GM23338 (cell line): ENCODE data around the gene PHAX. TPM values are rescaled to one million over a fixed set of nuclear protein-coding genes. Genes with fewer than 3 reads are reported as not detected.

Experiments
- ATAC-seq: fragments of 200-7000 bp; cut with Tn5 transposase; 3 replicates; pipeline ENCODE4 v1.9.1; 2020
- DNase-seq: peaks from one replicate; pipeline ENCODE4 v3.0.0-alpha.2; 2015; ENCODE audit warnings: low spot score
- H2AFZ ChIP-seq: fragments of 200-600 bp; sonication (generic); 2 replicates; pipeline ENCODE4 v1.8.0; 2016; ENCODE audit warnings: antibody characterized with exemption, mild to moderate bottlenecking, moderate library complexity
- H3F3A ChIP-seq: fragments of 200-600 bp; sonication (generic); replicated peaks from 2 replicates; pipeline ENCODE4 v1.8.0; 2017; ENCODE audit warnings: antibody characterized with exemption, mixed run types, low read depth
- H3K27ac ChIP-seq: fragments of 200-600 bp; sonication (generic); 2 replicates; pipeline ENCODE4 v1.6.1; 2016; ENCODE audit warnings: low read depth
- H3K27me3 ChIP-seq: fragments of 200-600 bp; sonication (generic); 2 replicates; pipeline ENCODE4 v1.8.0; 2016; ENCODE audit warnings: mild to moderate bottlenecking, mixed run types, moderate library complexity; ENCODE audit not compliant: insufficient read depth
- H3K36me3 ChIP-seq: fragments of 200-600 bp; sonication (generic); 2 replicates; pipeline ENCODE4 v1.8.0; 2016; ENCODE audit warnings: mild to moderate bottlenecking; ENCODE audit not compliant: insufficient read depth
- H3K4me1 ChIP-seq: fragments of 200-600 bp; sonication (generic); 2 replicates; pipeline ENCODE4 v1.8.0; 2016; ENCODE audit warnings: mild to moderate bottlenecking, moderate library complexity; ENCODE audit not compliant: insufficient read depth
- H3K4me2 ChIP-seq: fragments of 200-600 bp; sonication (generic); 2 replicates; pipeline ENCODE4 v1.7.1; 2017; ENCODE audit warnings: mixed run types
- H3K4me3 ChIP-seq: fragments of 200-600 bp; sonication (generic); 2 replicates; pipeline ENCODE4 v1.6.1; 2016; ENCODE audit warnings: mixed run types
- H3K79me2 ChIP-seq: fragments of 200-600 bp; sonication (generic); replicated peaks from 2 replicates; pipeline ENCODE4 v1.8.0; 2017; ENCODE audit warnings: mild to moderate bottlenecking; ENCODE audit not compliant: insufficient read depth
- H3K9me2 ChIP-seq: fragments of 200-600 bp; sonication (generic); 2 replicates; pipeline ENCODE4 v1.8.0; 2017; ENCODE audit not compliant: insufficient read depth
- H4K20me1 ChIP-seq: fragments of 200-600 bp; sonication (generic); replicated peaks from 2 replicates; pipeline ENCODE4 v1.8.0; 2017; ENCODE audit warnings: mild to moderate bottlenecking; ENCODE audit not compliant: insufficient read depth
- H3K27ac Mint-ChIP-seq: 2 replicates; pipeline ENCODE4 v1.8.0; 2020; ENCODE audit warnings: inconsistent platforms, mild to moderate bottlenecking, moderate library complexity, mixed read lengths
- H3K27me3 Mint-ChIP-seq: 3 replicates; pipeline ENCODE4 v1.8.0; 2022; ENCODE audit warnings: low read depth, mild to moderate bottlenecking, moderate library complexity, mixed read lengths, inconsistent platforms; ENCODE audit not compliant: insufficient read depth, poor library complexity
- H3K36me3 Mint-ChIP-seq: 3 replicates; pipeline ENCODE4 v1.8.0; 2021; ENCODE audit warnings: low read depth, mild to moderate bottlenecking, inconsistent platforms, moderate library complexity, mixed read lengths
- H3K4me1 Mint-ChIP-seq: 3 replicates; pipeline ENCODE4 v1.8.0; 2020; ENCODE audit warnings: mild to moderate bottlenecking, inconsistent platforms, mixed read lengths
- H3K4me3 Mint-ChIP-seq: 3 replicates; pipeline ENCODE4 v1.8.0; 2021; ENCODE audit warnings: moderate library complexity, mild to moderate bottlenecking, inconsistent platforms, mixed read lengths
- H3K9me3 Mint-ChIP-seq: 3 replicates; pipeline ENCODE4 v1.8.0; 2020; ENCODE audit warnings: moderate library complexity, mild to moderate bottlenecking, inconsistent platforms, mixed read lengths
- CREB1 ChIP-seq: fragments of 250-450 bp; sonication (Bioruptor Pico); IDR thresholded peaks from 2 replicates; pipeline ENCODE4 v1.5.0; 2020; ENCODE audit warnings: low read depth, mild to moderate bottlenecking, moderate library complexity
- EZH2 ChIP-seq: fragments of 200-600 bp; sonication (generic); IDR thresholded peaks from one replicate; pipeline ENCODE4 v1.8.0; 2017; ENCODE audit warnings: antibody characterized with exemption, mild to moderate bottlenecking, low read depth; ENCODE audit not compliant: unreplicated experiment
- EZH2phosphoT487 ChIP-seq: fragments of 200-600 bp; sonication (generic); IDR thresholded peaks from one replicate; pipeline ENCODE4 v1.8.1; 2018; ENCODE audit warnings: antibody characterized with exemption; ENCODE audit not compliant: unreplicated experiment
- JUNB ChIP-seq: IDR thresholded peaks from one replicate; pipeline ENCODE4 v1.6.1; 2016; ENCODE audit warnings: antibody characterized with exemption; ENCODE audit not compliant: unreplicated experiment
- NANOG ChIP-seq: IDR thresholded peaks from 2 replicates; pipeline ENCODE4 v1.6.1; 2016; ENCODE audit warnings: antibody characterized with exemption, borderline replicate concordance
- POLR2AphosphoS5 ChIP-seq: IDR thresholded peaks from 2 replicates; pipeline ENCODE4 v1.6.1; 2016; ENCODE audit warnings: antibody characterized with exemption, low read depth
- STAT1 ChIP-seq: IDR thresholded peaks from one replicate; pipeline ENCODE4 v1.6.1; 2016; ENCODE audit warnings: antibody characterized with exemption; ENCODE audit not compliant: unreplicated experiment
- ZNF114 ChIP-seq: fragments of 250-450 bp; sonication (Bioruptor Pico); IDR thresholded peaks from 2 replicates; pipeline ENCODE4 v1.5.0; 2020; ENCODE audit warnings: mild to moderate bottlenecking, moderate library complexity
- ZNF331 ChIP-seq: fragments of 250-450 bp; sonication (Bioruptor Pico); IDR thresholded peaks from 2 replicates; pipeline ENCODE4 v1.5.0; 2020; ENCODE audit warnings: low read depth, mild to moderate bottlenecking, moderate library complexity
- polyA plus RNA-seq: library from polyadenylated mRNA; unstranded; fragments of >200 nt; fragmentation: Nextera tagmentation; extraction: Ambion mirVana; gene quantifications from 2 replicates; pipeline ENCODE4 v1.2.1, GENCODE V29; 2016
- total RNA-seq: library from RNA; depleted of rRNA; stranded (reverse); fragments of >200 nt; shearing (Covaris generic); gene quantifications from 2 replicates; pipeline ENCODE4 v1.2.3, GENCODE V29; 2014
- TF ChIP-seq, protein P1 (sequence below), 2 experiments: fragments of 200-600 bp in 1 of 2; sonication (generic) in 1 of 2; conservative IDR thresholded peaks; 2 replicates each; pipeline versions ENCODE4 v1.5.1 to v1.6.1; 2016 to 2017; ENCODE audit warnings: antibody characterized with exemption in 2 of 2, low read depth in 2 of 2, mild to moderate bottlenecking in 2 of 2, moderate library complexity in 1 of 2
- TF ChIP-seq, protein P2 (sequence below): fragments of 250-450 bp; sonication (Bioruptor Pico); IDR thresholded peaks from 2 replicates; pipeline ENCODE4 v1.5.0; 2020; ENCODE audit warnings: mild to moderate bottlenecking, moderate library complexity
- TF ChIP-seq, protein P3 (sequence below): IDR thresholded peaks from one replicate; pipeline ENCODE4 v1.6.1; 2018; ENCODE audit warnings: antibody characterized with exemption; ENCODE audit not compliant: unreplicated experiment
- TF ChIP-seq, protein P4 (sequence below): IDR thresholded peaks from 2 replicates; pipeline ENCODE4 v1.6.1; 2016; ENCODE audit warnings: antibody characterized with exemption

PHAX gene
- total and polyA plus RNA-seq, 2 experiments from 2014 or later: 75.9 to 140 TPM

DNA sequence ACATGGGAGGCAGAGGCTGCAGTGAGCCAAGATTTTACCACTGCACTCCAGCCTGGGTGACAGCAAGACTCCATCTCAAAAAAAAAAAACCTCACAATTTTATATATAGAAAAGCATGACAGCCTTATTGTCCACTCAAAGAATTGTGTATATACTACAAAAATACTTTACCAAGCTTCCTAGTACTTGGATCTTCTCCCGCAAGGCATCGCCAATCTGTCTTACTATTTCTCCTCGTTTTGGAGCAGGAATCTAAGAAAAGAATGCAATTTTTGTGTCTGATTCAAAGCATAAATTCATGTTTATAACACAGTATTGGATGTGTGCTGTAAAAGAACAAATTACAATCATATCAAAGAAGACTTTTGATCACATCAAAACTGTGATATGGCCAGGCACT is 17.0 kb upstream of the PHAX start:
- Mint-ChIP-seq H3K27ac (no peak overlapping the region), H3K27me3 (peaks cover 3% of the 10 kb centered on the region), H3K4me1 (no peaks in the 10 kb centered on the region), H3K9me3 (peaks cover under 1% of the 10 kb centered on the region; the same call in 1 of the 3 replicates), H3K36me3 (peaks cover 89% of the 10 kb centered on the region), H3K4me3 (no peak overlapping the region)
- peaks cover 14% of the 10 kb centered on the region; the same call in 1 of the 2 replicates for H4K20me1 ChIP-seq
- no peak for TF ChIP-seq ZNF114 (CRISPR knock-in tag)
- no peak for TF ChIP-seq EZH2
- no peak for TF ChIP-seq EZH2phosphoT487
- TF ChIP-seq, protein P1, sequence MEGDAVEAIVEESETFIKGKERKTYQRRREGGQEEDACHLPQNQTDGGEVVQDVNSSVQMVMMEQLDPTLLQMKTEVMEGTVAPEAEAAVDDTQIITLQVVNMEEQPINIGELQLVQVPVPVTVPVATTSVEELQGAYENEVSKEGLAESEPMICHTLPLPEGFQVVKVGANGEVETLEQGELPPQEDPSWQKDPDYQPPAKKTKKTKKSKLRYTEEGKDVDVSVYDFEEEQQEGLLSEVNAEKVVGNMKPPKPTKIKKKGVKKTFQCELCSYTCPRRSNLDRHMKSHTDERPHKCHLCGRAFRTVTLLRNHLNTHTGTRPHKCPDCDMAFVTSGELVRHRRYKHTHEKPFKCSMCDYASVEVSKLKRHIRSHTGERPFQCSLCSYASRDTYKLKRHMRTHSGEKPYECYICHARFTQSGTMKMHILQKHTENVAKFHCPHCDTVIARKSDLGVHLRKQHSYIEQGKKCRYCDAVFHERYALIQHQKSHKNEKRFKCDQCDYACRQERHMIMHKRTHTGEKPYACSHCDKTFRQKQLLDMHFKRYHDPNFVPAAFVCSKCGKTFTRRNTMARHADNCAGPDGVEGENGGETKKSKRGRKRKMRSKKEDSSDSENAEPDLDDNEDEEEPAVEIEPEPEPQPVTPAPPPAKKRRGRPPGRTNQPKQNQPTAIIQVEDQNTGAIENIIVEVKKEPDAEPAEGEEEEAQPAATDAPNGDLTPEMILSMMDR (conservative IDR thresholded peaks at IDR 0.05; ENCODE audit: low read depth in 2 of 2): no peak
- no peak for TF ChIP-seq ZNF331 (CRISPR knock-in tag)
- no peak for TF ChIP-seq POLR2AphosphoS5
- TF ChIP-seq, protein P2, sequence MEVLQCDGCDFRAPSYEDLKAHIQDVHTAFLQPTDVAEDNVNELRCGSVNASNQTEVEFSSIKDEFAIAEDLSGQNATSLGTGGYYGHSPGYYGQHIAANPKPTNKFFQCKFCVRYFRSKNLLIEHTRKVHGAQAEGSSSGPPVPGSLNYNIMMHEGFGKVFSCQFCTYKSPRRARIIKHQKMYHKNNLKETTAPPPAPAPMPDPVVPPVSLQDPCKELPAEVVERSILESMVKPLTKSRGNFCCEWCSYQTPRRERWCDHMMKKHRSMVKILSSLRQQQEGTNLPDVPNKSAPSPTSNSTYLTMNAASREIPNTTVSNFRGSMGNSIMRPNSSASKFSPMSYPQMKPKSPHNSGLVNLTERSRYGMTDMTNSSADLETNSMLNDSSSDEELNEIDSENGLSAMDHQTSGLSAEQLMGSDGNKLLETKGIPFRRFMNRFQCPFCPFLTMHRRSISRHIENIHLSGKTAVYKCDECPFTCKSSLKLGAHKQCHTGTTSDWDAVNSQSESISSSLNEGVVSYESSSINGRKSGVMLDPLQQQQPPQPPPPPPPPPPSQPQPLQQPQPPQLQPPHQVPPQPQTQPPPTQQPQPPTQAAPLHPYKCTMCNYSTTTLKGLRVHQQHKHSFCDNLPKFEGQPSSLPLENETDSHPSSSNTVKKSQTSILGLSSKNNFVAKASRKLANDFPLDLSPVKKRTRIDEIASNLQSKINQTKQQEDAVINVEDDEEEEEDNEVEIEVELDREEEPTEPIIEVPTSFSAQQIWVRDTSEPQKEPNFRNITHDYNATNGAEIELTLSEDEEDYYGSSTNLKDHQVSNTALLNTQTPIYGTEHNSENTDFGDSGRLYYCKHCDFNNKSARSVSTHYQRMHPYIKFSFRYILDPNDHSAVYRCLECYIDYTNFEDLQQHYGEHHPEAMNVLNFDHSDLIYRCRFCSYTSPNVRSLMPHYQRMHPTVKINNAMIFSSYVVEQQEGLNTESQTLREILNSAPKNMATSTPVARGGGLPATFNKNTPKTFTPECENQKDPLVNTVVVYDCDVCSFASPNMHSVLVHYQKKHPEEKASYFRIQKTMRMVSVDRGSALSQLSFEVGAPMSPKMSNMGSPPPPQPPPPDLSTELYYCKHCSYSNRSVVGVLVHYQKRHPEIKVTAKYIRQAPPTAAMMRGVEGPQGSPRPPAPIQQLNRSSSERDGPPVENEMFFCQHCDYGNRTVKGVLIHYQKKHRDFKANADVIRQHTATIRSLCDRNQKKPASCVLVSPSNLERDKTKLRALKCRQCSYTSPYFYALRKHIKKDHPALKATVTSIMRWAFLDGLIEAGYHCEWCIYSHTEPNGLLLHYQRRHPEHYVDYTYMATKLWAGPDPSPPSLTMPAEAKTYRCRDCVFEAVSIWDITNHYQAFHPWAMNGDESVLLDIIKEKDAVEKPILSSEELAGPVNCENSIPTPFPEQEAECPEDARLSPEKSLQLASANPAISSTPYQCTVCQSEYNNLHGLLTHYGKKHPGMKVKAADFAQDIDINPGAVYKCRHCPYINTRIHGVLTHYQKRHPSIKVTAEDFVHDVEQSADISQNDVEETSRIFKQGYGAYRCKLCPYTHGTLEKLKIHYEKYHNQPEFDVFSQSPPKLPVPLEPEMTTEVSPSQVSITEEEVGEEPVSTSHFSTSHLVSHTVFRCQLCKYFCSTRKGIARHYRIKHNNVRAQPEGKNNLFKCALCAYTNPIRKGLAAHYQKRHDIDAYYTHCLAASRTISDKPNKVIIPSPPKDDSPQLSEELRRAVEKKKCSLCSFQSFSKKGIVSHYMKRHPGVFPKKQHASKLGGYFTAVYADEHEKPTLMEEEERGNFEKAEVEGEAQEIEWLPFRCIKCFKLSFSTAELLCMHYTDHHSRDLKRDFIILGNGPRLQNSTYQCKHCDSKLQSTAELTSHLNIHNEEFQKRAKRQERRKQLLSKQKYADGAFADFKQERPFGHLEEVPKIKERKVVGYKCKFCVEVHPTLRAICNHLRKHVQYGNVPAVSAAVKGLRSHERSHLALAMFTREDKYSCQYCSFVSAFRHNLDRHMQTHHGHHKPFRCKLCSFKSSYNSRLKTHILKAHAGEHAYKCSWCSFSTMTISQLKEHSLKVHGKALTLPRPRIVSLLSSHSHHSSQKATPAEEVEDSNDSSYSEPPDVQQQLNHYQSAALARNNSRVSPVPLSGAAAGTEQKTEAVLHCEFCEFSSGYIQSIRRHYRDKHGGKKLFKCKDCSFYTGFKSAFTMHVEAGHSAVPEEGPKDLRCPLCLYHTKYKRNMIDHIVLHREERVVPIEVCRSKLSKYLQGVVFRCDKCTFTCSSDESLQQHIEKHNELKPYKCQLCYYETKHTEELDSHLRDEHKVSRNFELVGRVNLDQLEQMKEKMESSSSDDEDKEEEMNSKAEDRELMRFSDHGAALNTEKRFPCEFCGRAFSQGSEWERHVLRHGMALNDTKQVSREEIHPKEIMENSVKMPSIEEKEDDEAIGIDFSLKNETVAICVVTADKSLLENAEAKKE (CRISPR knock-in tag): no peak
- TF ChIP-seq, protein P3, sequence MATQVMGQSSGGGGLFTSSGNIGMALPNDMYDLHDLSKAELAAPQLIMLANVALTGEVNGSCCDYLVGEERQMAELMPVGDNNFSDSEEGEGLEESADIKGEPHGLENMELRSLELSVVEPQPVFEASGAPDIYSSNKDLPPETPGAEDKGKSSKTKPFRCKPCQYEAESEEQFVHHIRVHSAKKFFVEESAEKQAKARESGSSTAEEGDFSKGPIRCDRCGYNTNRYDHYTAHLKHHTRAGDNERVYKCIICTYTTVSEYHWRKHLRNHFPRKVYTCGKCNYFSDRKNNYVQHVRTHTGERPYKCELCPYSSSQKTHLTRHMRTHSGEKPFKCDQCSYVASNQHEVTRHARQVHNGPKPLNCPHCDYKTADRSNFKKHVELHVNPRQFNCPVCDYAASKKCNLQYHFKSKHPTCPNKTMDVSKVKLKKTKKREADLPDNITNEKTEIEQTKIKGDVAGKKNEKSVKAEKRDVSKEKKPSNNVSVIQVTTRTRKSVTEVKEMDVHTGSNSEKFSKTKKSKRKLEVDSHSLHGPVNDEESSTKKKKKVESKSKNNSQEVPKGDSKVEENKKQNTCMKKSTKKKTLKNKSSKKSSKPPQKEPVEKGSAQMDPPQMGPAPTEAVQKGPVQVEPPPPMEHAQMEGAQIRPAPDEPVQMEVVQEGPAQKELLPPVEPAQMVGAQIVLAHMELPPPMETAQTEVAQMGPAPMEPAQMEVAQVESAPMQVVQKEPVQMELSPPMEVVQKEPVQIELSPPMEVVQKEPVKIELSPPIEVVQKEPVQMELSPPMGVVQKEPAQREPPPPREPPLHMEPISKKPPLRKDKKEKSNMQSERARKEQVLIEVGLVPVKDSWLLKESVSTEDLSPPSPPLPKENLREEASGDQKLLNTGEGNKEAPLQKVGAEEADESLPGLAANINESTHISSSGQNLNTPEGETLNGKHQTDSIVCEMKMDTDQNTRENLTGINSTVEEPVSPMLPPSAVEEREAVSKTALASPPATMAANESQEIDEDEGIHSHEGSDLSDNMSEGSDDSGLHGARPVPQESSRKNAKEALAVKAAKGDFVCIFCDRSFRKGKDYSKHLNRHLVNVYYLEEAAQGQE: no peak
- no peak for TF ChIP-seq CREB1
- TF ChIP-seq, protein P4, sequence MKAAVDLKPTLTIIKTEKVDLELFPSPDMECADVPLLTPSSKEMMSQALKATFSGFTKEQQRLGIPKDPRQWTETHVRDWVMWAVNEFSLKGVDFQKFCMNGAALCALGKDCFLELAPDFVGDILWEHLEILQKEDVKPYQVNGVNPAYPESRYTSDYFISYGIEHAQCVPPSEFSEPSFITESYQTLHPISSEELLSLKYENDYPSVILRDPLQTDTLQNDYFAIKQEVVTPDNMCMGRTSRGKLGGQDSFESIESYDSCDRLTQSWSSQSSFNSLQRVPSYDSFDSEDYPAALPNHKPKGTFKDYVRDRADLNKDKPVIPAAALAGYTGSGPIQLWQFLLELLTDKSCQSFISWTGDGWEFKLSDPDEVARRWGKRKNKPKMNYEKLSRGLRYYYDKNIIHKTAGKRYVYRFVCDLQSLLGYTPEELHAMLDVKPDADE: no peak
- no peak for TF ChIP-seq NANOG
- TF ChIP-seq STAT1: no peak
- TF ChIP-seq JUNB: no peak
- H2AFZ ChIP-seq: no peak overlapping the region
- H3K9me2 ChIP-seq: no peaks in the 10 kb centered on the region
- no peak for DNase-seq
- H3K4me1 ChIP-seq: no peaks in the 10 kb centered on the region
- H3K27ac ChIP-seq: no peak overlapping the region
- H3K36me3 ChIP-seq: peaks cover 71% of the 10 kb centered on the region
- H3F3A ChIP-seq: no peaks in the 10 kb centered on the region
- no peak for ATAC-seq
- no peak overlapping the region for H3K4me2 ChIP-seq
- H3K27me3 ChIP-seq: no peaks in the 10 kb centered on the region
- H3K79me2 ChIP-seq: peaks cover 12% of the 10 kb centered on the region
- no peak overlapping the region for H3K4me3 ChIP-seq
